ENCODE measurements around the gene SLC35A5. TPM values are rescaled to one million over a fixed set of nuclear protein-coding genes. Genes with fewer than 3 reads are reported as not detected.

The SLC35A5 gene
- total and polyA plus RNA-seq, 2 of the 4 experiments (the other 2 are of a cell fraction), result 19.5 to 25.6 TPM

GRCh38 chr3:112604536-112604935, 42.7 kb downstream of the SLC35A5 start:
- Histone ChIP-seq H3K18ac (ENCODE audit: low read depth, low read length) (no peak overlapping the region), H3K27ac (ENCODE audit: insufficient read depth, low read length) (no peak overlapping the region), H3K4me1 (ENCODE audit: control insufficient read depth, insufficient read depth, low read length) (peaks cover 3% of the 10 kb centered on the region; the same call in 1 of the 2 replicates), H3K36me3 (ENCODE audit: control insufficient read depth, insufficient read depth, low read length) (peaks cover 18% of the 10 kb centered on the region), H2AK9ac (replicated peaks; ENCODE audit: low read depth, low read length, poor library complexity) (no peak overlapping the region), H3K4ac (ENCODE audit: low read depth, low read length) (no peak overlapping the region), H2BK20ac (ENCODE audit: low read depth, low read length) (no peak overlapping the region), H3K14ac (replicated peaks; ENCODE audit: low read depth, low read length) (no peak overlapping the region), H3K4me3 (ENCODE audit: insufficient read depth, low read depth, low read length) (no peak overlapping the region), H3K4me2 (ENCODE audit: low read depth, low read length) (0 out of 2 replicates have a peak overlapping the region, but pooled peaks have one; percentile 19), H3K9me1 (ENCODE audit: insufficient read depth, low read length) (0 out of 2 replicates have a peak, but pooled peaks cover 3% of the 10 kb centered on the region), H2AK5ac (ENCODE audit: low read depth, low read length) (no peak overlapping the region), H4K20me1 (ENCODE audit: insufficient read depth, low read length) (no peaks in the 10 kb centered on the region), H3K79me1 (ENCODE audit: low read depth in 1 of 2, low read length in 2 of 2) (no peaks in the 10 kb centered on the region), H4K91ac (ENCODE audit: insufficient read depth, low read depth, low read length) (no peak overlapping the region), H4K5ac (ENCODE audit: low read depth, low read length) (no peak overlapping the region), H2BK15ac (ENCODE audit: low read depth, low read length) (no peak overlapping the region), H4K8ac (ENCODE audit: low read depth in 2 of 2, low read length in 2 of 2) (no peak overlapping the region), H2BK120ac (ENCODE audit: low read depth, low read length) (no peak overlapping the region), H3K9me3 (ENCODE audit: control insufficient read depth, insufficient read depth, low read length) (no peaks in the 10 kb centered on the region), H3K23ac (ENCODE audit: low read depth, low read length) (no peak overlapping the region), H2AFZ (replicated peaks; ENCODE audit: low read length, poor library complexity) (no peak overlapping the region), H2BK5ac (ENCODE audit: low read depth, low read length, poor library complexity, severe bottlenecking) (no peak overlapping the region), H3K27me3 (ENCODE audit: control insufficient read depth, insufficient read depth, low read length) (no peaks in the 10 kb centered on the region), H3K9ac (ENCODE audit: low read depth, low read length) (no peak overlapping the region), H3K56ac (ENCODE audit: extremely low read depth, insufficient read depth, low read length) (no peak overlapping the region)
- WGBS, 2 experiments (ENCODE audit: extremely low coverage in 2 of 2, insufficient read length in 1 of 2), result no CpG with 5 or more reads among the region's 4 CpGs
- CTCF ChIA-PET, result interaction anchor here (0.5 to 0.8 kb wide), 2 partner anchors 8 to 430 kb away, joined by 3 read pairs; no protein-coding TSS in a partner anchor
- dilution Hi-C loops (cut with HindIII; ENCODE audit: low sequenced_read_pairs, unreplicated experiment) (no loop called here), in situ Hi-C loops (cut with MboI; ENCODE audit: low sequenced_read_pairs) (no loop called here), intact Hi-C loops (cut with micrococcal nuclease) (no loop called here)
- POLR2A ChIA-PET (ENCODE audit: unreplicated experiment), result no interaction called here
- TF ChIP-seq FOS (IDR thresholded peaks at IDR 0.05; ENCODE audit: low read depth, low read length) (0 out of 2 replicates have a peak, but pooled peaks have one; percentile 30), RAD21 (IDR thresholded peaks at IDR 0.05; ENCODE audit: low read length) (no peak), POLR2A (IDR thresholded peaks at IDR 0.05; ENCODE audit: low read depth, low read length) (no peak), MAFK (IDR thresholded peaks at IDR 0.05; ENCODE audit: low read depth, low read length) (no peak), CEBPB (IDR thresholded peaks at IDR 0.05; ENCODE audit: low read depth, low read length) (peak; percentile 74; the same call in 1 of the 2 replicates)
- DNase-seq (peak; percentile 86), ATAC-seq (ENCODE audit: low read depth) (peak; percentile 71)
- TSS peak; percentile 7 for BruUV-seq (replicated peaks)

All from IMR-90 (cell line).